ENCODE data around the gene FMN1.

DNA sequence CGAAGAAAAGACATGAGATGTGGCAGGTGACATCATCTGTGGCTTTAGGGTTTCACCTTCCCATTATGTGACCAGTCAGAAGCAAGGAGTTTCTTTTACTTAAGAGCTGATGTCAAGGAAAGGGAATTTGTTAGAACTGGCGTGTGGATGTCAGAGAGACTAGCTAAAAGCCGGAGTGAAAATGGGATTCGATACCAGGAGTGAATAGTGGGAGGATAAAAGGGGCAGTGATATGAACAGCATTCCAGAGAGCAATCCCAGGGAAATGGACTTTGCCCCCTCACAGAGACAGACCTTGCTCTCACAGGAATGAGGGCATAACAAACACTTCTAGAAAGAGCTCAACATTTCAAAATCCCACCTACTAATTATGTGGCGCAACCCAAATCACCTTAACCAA is 5.9 kb upstream of the FMN1 start:
- TF ChIP-seq ZSCAN22 (CRISPR knock-in tag; IDR thresholded peaks at IDR 0.05) (no peak), CBX2 (IDR thresholded peaks at IDR 0.05; ENCODE audit: low read depth, low read length) (no peak), CBX2 (CRISPR knock-in tag; IDR thresholded peaks at IDR 0.05; ENCODE audit: low read depth) (no peak), NR3C1 (CRISPR knock-in tag; IDR thresholded peaks at IDR 0.05) (no peak), FOXA1 (IDR thresholded peaks at IDR 0.05) (no peak), FOXA1 (CRISPR knock-in tag; IDR thresholded peaks at IDR 0.05) (no peak), KLF9 (CRISPR knock-in tag; IDR thresholded peaks at IDR 0.05; ENCODE audit: low read depth) (no peak), FOXK1 (CRISPR knock-in tag; IDR thresholded peaks at IDR 0.05; ENCODE audit: borderline replicate concordance, low read depth) (no peak), SP140L (CRISPR knock-in tag; IDR thresholded peaks at IDR 0.05; ENCODE audit: borderline replicate concordance) (no peak), TAF1 (CRISPR knock-in tag; IDR thresholded peaks at IDR 0.05) (no peak)
- TF ChIP-seq, protein P1, sequence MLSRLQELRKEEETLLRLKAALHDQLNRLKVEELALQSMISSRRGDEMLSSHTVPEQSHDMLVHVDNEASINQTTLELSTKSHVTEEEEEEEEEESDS (CRISPR knock-in tag; IDR thresholded peaks at IDR 0.05; ENCODE audit: borderline replicate concordance): no peak

Measured in HepG2 (cell line).